Heart left ventricle (tissue), 16 donors: ENCODE results near the gene ACAP1. TPM values are rescaled to one million over a fixed set of nuclear protein-coding genes. Genes with fewer than 3 reads are reported as not detected.

Experiments used
- ATAC-seq, 4 donors: fragments of 200-7000 bp; cut with Tn5 transposase; one replicate each; pipeline ENCODE4 v1.9.1; 2020 to 2022; ENCODE audit warnings: moderate library complexity in 4 of 4, mild to moderate bottlenecking in 3 of 4, moderate number of reproducible peaks in 1 of 4
- DNase-seq, 5 donors: peaks; one replicate each; pipeline ENCODE4 v3.0.0-alpha.2; 2020
- H3K27ac ChIP-seq, 12 donors: fragments of 200-600 bp; sonication (generic) in 4 of 12; one replicate each; pipeline versions ENCODE4 v1.5.0 to v1.8.0; 2016 to 2022; ENCODE audit warnings: mild to moderate bottlenecking in 2 of 12
- H3K27me3 ChIP-seq, 9 donors: fragments of 200-600 bp; sonication (generic) in 2 of 9; one replicate each; pipeline versions ENCODE4 v1.5.1 to v1.8.0; 2016 to 2022; ENCODE audit warnings: mild to moderate bottlenecking in 3 of 9
- H3K36me3 ChIP-seq, 9 donors: fragments of 200-600 bp; sonication (generic) in 2 of 9; one replicate each; pipeline versions ENCODE4 v1.5.0 to v1.8.0; 2018 to 2022; ENCODE audit warnings: mild to moderate bottlenecking in 2 of 9
- H3K4me1 ChIP-seq, 12 donors: fragments of 200-600 bp; sonication (generic) in 4 of 12; one replicate each; pipeline versions ENCODE4 v1.5.0 to v1.8.0; 2016 to 2022; ENCODE audit warnings: mild to moderate bottlenecking in 3 of 12
- H3K4me3 ChIP-seq, 12 donors: fragments of 200-600 bp; sonication (generic) in 4 of 12; one replicate each; pipeline versions ENCODE4 v1.5.0 to v1.8.0; 2017 to 2022; ENCODE audit warnings: mild to moderate bottlenecking in 9 of 12, moderate library complexity in 4 of 12
- H3K9me3 ChIP-seq, 12 donors: fragments of 200-600 bp; sonication (generic) in 4 of 12; one replicate each; pipeline versions ENCODE4 v1.5.0 to v1.8.0; 2016 to 2022; ENCODE audit warnings: mild to moderate bottlenecking in 1 of 12
- POLR2A ChIP-seq, 2 donors: fragments of 450-650 bp; IDR thresholded peaks; one replicate each; pipeline ENCODE4 v1.6.1; 2017; ENCODE audit warnings: antibody characterized with exemption in 2 of 2, mild to moderate bottlenecking in 2 of 2, moderate library complexity in 2 of 2
- WGBS, 4 donors: extraction: QIAGEN DNeasy Blood & Tissue Kit in 2 of 4; methylation state at CpG; one replicate each; pipeline versions ENCODE4 v1.1.5 to v1.1.7; 2013 to 2018; 5-methylcytosine and 5-hydroxymethylcytosine counted together
- intact Hi-C, 10 donors: fragments of 100-400 bp; cut with DNase I; formaldehyde crosslinking; loops; one replicate each; pipeline versions ENCODE4 v1.11.1 to v1.14.2; 2022
- polyA plus RNA-seq, 2 donors: library from polyadenylated mRNA; stranded (reverse); fragments of 200-250 nt; gene quantifications; one replicate each; pipeline ENCODE4 v1.2.3, GENCODE V29; 2013
- total RNA-seq, 9 donors: library from RNA; depleted of rRNA in 2 of 9; stranded (reverse); fragments of >200 nt in 2 of 9; fragmentation: NEBNext Ultra II Directional in 3 of 9; extraction: Animal tissue kit (Norgen Biotek cat#: 25700) in 3 of 9; gene quantifications; one replicate each; pipeline versions ENCODE4 v1.1.0 to v1.2.4, GENCODE V29; 2016 to 2023
- TF ChIP-seq, protein P1 (sequence below), 12 donors: fragments of 200-600 bp; sonication (generic) in 4 of 12; IDR thresholded peaks; one replicate each; pipeline versions ENCODE4 v1.5.0 to v1.8.0; 2018 to 2022; ENCODE audit warnings: antibody characterized with exemption in 12 of 12, mild to moderate bottlenecking in 5 of 12
- donor health status: ischemic (EF 13 %, LVEDD 7.1; RV severe dilation, severe dysfunction).
- donor health status: healthy with polysubstance abuse.
- donor health status: DM: no; HTN: yes; CAD: no.
- donor health status: DM: no; HTN: no; CAD: no.
- donor health status: ischemic (EF 25% LVEDD 6.9; RV normal size, moderate dysfunction).
- donor health status: ischemic (EF 25% LVEDD 5.7; RV mildly dilated, moderate dysfunction).
- donor health status: healthy.
- donor health status: DM: yes; HTN: yes; CAD: no.
- donor health status: ischemic (EF 35%, LVEDD 5.7; RV mildly dilated, moderate dysfunction).
- donor health status: nonischemic (EF 11% LVEDD 7.7; RV severe dilation, severe dysfunction).
- donor health status: DM: yes; HTN: yes; CAD: no.
- donor health status: PGD.
- donor health status: ischemic (EF 29% LVEDD 5.4; RV normal size, mild dysfunction).
- donor health status: nonischemic (EF 23%, LVEDD 6.1; RV moderate dilation, normal function).

The ACAP1 gene
- total and polyA plus RNA-seq, 11 donors = 0.88 to 24.2 (median 9.0) TPM

DNA sequence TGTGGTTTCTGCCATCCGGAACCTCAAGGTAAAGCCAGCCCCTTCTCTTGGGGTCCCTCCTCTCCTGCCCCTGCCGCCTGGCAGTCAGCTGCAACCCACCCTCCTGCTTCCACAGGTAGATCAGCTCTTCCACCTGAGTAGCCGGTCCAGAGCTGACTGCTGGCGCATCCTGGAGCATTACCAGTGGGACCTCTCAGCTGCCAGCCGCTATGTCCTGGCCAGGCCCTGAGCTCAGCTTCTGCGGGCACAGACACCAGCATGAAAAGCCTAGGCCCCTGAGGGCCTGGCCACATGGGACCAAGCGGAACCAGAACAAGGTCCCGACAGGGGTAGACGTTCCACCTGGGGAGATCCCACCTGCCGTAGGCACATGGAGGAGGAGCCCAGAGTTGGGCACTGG is 52.5 kb downstream of the ACAP1 start:
- TF ChIP-seq, protein P1, sequence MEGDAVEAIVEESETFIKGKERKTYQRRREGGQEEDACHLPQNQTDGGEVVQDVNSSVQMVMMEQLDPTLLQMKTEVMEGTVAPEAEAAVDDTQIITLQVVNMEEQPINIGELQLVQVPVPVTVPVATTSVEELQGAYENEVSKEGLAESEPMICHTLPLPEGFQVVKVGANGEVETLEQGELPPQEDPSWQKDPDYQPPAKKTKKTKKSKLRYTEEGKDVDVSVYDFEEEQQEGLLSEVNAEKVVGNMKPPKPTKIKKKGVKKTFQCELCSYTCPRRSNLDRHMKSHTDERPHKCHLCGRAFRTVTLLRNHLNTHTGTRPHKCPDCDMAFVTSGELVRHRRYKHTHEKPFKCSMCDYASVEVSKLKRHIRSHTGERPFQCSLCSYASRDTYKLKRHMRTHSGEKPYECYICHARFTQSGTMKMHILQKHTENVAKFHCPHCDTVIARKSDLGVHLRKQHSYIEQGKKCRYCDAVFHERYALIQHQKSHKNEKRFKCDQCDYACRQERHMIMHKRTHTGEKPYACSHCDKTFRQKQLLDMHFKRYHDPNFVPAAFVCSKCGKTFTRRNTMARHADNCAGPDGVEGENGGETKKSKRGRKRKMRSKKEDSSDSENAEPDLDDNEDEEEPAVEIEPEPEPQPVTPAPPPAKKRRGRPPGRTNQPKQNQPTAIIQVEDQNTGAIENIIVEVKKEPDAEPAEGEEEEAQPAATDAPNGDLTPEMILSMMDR (IDR thresholded peaks at IDR 0.05) = no peak
- TF ChIP-seq POLR2A (IDR thresholded peaks at IDR 0.05) = no peak
- no peak overlapping the region for H3K27ac ChIP-seq
- no peak overlapping the region for H3K4me3 ChIP-seq
- 96 to 99% (median 97%) methylated on average over 6 to 10 of the region's 10 CpGs for WGBS, 4 donors
- ATAC-seq (no peak), DNase-seq (no peak)
- intact Hi-C loops = no loop called here
- H3K9me3 ChIP-seq = no peaks in the 10 kb centered on the region
- peaks cover 0 to 29% (median 15%) of the 10 kb centered on the region in 12 donors for H3K4me1 ChIP-seq
- peaks cover 0 to 52% (median 32%) of the 10 kb centered on the region in 9 donors for H3K36me3 ChIP-seq
- peaks cover 0 to 9% (median 0%) of the 10 kb centered on the region in 9 donors for H3K27me3 ChIP-seq

DNA sequence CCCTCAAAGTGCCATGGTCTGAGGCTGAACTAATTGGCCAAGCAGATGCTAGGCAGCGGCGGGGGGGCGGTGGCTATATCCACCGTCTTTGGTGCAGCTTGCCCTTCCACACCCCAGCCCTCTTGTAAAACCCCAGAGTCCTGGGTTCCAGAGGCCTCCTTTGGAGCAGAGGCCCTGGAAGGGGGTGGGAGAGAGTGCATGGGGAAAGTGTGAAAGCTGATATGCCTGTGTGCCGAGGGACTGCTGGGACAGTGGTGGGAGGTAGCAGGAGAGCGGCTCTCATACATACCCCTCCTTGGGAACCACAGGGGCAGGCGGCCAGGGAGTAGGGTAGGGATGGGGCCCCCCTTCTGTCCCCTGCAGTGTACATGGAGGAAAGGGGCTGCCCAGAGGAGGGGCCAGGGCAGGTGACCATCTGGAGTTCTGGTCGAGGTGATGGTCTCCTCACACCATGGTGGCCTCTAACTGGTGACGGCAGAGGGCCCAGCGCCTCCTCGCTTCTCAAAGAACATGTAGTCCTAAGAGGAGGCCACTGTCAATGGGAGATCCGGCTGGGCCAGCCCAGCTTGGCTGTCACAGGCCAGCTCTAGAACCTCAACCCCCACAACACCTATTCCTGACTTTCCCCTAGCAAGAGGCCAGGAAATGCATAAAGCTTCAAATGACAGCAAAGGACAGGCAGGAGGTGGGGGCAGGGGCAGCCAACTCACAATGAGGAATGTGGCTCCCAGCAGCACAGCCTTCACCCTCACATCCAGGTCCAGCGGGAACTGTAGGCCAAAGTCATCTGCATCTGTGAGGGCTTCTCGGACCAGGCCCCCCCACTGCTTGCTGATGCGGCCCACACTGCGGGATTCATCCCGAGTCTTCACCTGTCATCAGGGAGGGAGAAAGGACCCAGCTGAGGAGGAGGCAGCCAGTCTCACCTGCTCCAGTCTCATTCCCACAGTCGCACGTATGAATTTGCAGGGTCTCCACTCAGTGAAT is 53.9 kb downstream of the ACAP1 start:
- Histone ChIP-seq H3K27ac (no peak overlapping the region), H3K9me3 (no peaks in the 10 kb centered on the region), H3K4me3 (no peak overlapping the region), H3K36me3 (peaks cover 0 to 52% (median 32%) of the 10 kb centered on the region in 9 donors), H3K27me3 (no peaks in the 10 kb centered on the region), H3K4me1 (peaks cover 0 to 24% (median 14%) of the 10 kb centered on the region in 12 donors)
- DNase-seq = no peak
- no peak for ATAC-seq
- WGBS, 4 donors = 86 to 91% (median 89%) methylated on average over 19 of the region's 19 CpGs
- intact Hi-C loops = loop anchor here in 4 of 10 donors (5.0 kb wide), 1 partner anchor 33 kb away; the partner anchor contains the start of gene TMEM95 (in 4 of the 4)
- TF ChIP-seq, protein P1 (IDR thresholded peaks at IDR 0.05) = no peak
- TF ChIP-seq POLR2A (IDR thresholded peaks at IDR 0.05) = no peak

DNA sequence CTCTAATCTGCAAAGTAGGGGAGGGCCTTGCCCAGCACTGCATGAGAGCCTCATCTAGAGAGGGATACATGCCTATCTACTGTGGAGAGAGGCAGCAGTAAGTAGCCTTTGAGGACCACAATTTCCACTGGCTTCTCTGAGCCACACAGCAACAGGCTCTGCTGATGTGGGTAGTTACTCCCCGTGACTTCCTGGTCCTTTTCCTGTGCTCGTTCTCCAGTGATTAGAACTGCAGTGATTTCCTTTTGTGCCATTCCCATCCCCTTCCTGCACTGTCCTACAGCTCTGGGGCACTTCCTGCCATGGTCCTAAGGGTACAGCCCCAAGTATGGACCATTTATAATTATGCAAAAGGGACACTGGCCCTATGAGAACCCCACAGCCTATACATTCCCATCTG is 55.0 kb downstream of the ACAP1 start:
- TF ChIP-seq, protein P1 (IDR thresholded peaks at IDR 0.05) = no peak
- no peak for TF ChIP-seq POLR2A (IDR thresholded peaks at IDR 0.05)
- H3K36me3 ChIP-seq = peaks cover 0 to 52% (median 32%) of the 10 kb centered on the region in 9 donors
- no peaks in the 10 kb centered on the region for H3K9me3 ChIP-seq
- H3K27ac ChIP-seq = peak overlapping the region in 2 of 12 donors; percentile 40 to 49
- no peak overlapping the region for H3K4me3 ChIP-seq
- ATAC-seq (no peak), DNase-seq (no peak)
- intact Hi-C loops = loop anchor here in 4 of 10 donors (5.0 kb wide), 1 partner anchor 34 kb away; the partner anchor contains the start of gene TMEM95 (in 4 of the 4)
- H3K4me1 ChIP-seq = peaks cover 0 to 27% (median 17%) of the 10 kb centered on the region in 12 donors
- no peaks in the 10 kb centered on the region for H3K27me3 ChIP-seq
- WGBS, 4 donors = 60 to 72% (median 65%) methylated on average over 2 of the region's 2 CpGs
